Stimulated activated CD8-positive, alpha-beta memory T cell treated with anti-CD3 and anti-CD28 coated beads, Interleukin-15, amount 100 ng/mL, for 24 hours (primary cell): ENCODE data around the gene RDH13.
"Not testable (repeated sequence)": the region's sequence is repeated elsewhere in the genome, so short reads cannot be mapped to it uniquely, and the experiment has no call there.

Experiments used
- DNase-seq: peaks from one replicate; pipeline ENCODE4 v3.0.0-alpha.2; 2020; ENCODE audit warnings: low read depth

The RDH13 gene

GRCh38 chr19:55062735-55063491, at the start of gene RDH13:
TSS of gene RDH13 (minus strand) at chr19:55063148. CDS start at chr19:55063032, 116 bp downstream.
- peak; percentile 99 for DNase-seq

- no peak for DNase-seq
Observed at GRCh38 chr19:55112246-55112776, 49.4 kb upstream of the RDH13 start.

- no peak for DNase-seq
Observed at GRCh38 chr19:55111238-55111831, 48.4 kb upstream of the RDH13 start.

- DNase-seq: no peak
Observed at GRCh38 chr19:55109527-55110291, 46.8 kb upstream of the RDH13 start.

- DNase-seq: not testable (repeated sequence)
Observed at GRCh38 chr19:55107252-55107651, 44.3 kb upstream of the RDH13 start.

GRCh38 chr19:55106591-55106990, 43.6 kb upstream of the RDH13 start:
- DNase-seq: no peak

GRCh38 chr19:55105237-55105636, 42.3 kb upstream of the RDH13 start:
- no peak for DNase-seq

GRCh38 chr19:55103190-55103589, 40.2 kb upstream of the RDH13 start:
- no peak for DNase-seq

- no peak for DNase-seq
Observed at GRCh38 chr19:55101261-55101660, 38.3 kb upstream of the RDH13 start.

- no peak for DNase-seq
Observed at GRCh38 chr19:55099557-55100506, 36.9 kb upstream of the RDH13 start.

GRCh38 chr19:55098716-55099556, 36.0 kb upstream of the RDH13 start:
- no peak for DNase-seq

GRCh38 chr19:55097864-55098715, 35.1 kb upstream of the RDH13 start:
- DNase-seq: no peak

- no peak for DNase-seq
Observed at GRCh38 chr19:55096061-55096701, 33.2 kb upstream of the RDH13 start.

- DNase-seq: no peak
Observed at GRCh38 chr19:55095260-55096060, 32.5 kb upstream of the RDH13 start.

GRCh38 chr19:55094456-55095259, 31.7 kb upstream of the RDH13 start:
- no peak for DNase-seq

- no peak for DNase-seq
Observed at GRCh38 chr19:55092423-55093318, 29.7 kb upstream of the RDH13 start.
